ENCODE data around the gene PCBP3. TPM values are rescaled to one million over a fixed set of nuclear protein-coding genes. Genes with fewer than 3 reads are reported as not detected.
A peak's percentile ranks its signal among the peaks of the same experiment; 100 is the strongest.

The PCBP3 gene
- total and polyA plus RNA-seq, 8 donors, result 0.83 to 4.3 (median 1.7) TPM

DNA sequence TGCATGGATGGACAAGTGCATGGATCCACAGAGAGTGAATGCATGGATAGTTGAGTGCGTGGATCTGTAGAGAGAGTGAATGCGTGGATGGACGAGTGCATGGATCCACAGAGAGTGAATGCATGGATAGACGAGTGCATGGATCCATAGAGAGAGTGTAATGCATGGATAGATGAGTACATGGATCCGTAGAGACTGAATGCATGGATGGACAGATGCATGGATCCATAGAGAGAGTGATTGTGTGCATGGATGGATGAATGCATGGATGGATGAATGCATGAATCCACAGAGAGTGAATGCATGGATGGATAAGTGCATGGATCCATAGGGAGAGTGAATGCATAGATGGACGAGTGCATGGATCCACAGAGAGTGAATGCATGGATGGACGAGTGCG lies 153.8 kb downstream of the PCBP3 start:
- FAIRE-seq, result no peak
- Histone ChIP-seq H3K27ac (no peak overlapping the region), H3K36me3 (no peaks in the 10 kb centered on the region), H3K4me3 (no peak overlapping the region), H3K9me3 (no peaks in the 10 kb centered on the region), H3K27me3 (no peaks in the 10 kb centered on the region), H3K4me1 (no peaks in the 10 kb centered on the region)
- DNase-seq, result no peak
- TF ChIP-seq CTCF (IDR thresholded peaks at IDR 0.05), result no peak
- WGBS, 2 donors, result 52 to 57% methylated on average over 8 of the region's 8 CpGs
- no peak for ATAC-seq
- intact Hi-C loops (cut with DNase I), result no loop called here

GRCh38 chr21:45799765-45800338 lies 156.3 kb downstream of the PCBP3 start:
- ATAC-seq, result no peak
- DNase-seq, result peak in 1 of 6 donors; percentile 22
- H3K4me3 ChIP-seq, result no peak overlapping the region
- 75 to 83% methylated on average over 9 of the region's 9 CpGs for WGBS, 2 donors
- H3K36me3 ChIP-seq, result no peaks in the 10 kb centered on the region
- H3K9me3 ChIP-seq, result no peaks in the 10 kb centered on the region
- no peak overlapping the region for H3K27ac ChIP-seq
- no peak for FAIRE-seq
- TF ChIP-seq CTCF (IDR thresholded peaks at IDR 0.05), result no peak
- no peaks in the 10 kb centered on the region for H3K4me1 ChIP-seq
- H3K27me3 ChIP-seq, result no peaks in the 10 kb centered on the region
- intact Hi-C loops (cut with DNase I), result no loop called here

DNA sequence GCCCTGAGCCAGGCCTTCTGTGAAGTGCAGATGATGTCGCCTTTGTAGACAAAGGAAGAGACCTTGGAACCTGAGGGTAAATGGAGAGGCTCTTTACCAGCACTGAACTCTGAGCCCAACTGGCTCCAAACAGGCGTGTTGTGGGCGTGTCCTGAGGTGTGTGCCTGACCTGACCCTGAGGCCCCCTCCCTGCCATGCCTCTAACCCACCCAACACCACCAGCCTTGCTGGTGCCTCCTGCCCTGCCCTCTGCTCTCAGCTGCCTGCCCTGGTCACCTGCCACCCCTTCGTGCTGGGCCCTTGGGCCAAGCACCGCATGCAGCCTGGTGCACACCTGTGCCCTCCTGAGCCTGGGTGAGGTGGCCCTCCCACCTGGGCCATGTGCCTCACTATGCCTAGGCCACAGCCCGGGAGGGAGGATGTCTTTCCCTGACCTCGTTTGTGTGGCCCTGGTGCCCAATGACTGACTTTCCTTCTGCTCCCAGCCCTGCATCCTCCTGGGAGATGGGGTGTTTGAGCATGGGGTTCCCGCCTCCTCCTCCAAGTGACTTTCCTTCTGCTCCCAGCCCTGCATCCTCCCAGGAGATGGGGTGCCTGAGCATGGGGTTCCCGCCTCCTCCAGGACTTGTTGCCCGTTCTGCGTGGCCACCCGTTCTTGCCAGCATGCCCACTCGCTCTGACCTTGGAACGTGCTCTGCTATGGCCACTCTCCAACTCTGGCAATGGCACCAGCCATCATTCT lies 157.0 kb downstream of the PCBP3 start:
- ATAC-seq (no peak), DNase-seq (peak in 1 of 6 donors; percentile 49), FAIRE-seq (no peak)
- no peak for TF ChIP-seq CTCF (IDR thresholded peaks at IDR 0.05)
- no peaks in the 10 kb centered on the region for H3K27me3 ChIP-seq
- H3K9me3 ChIP-seq, result no peaks in the 10 kb centered on the region
- WGBS, 2 donors, result 56 to 63% methylated on average over 14 of the region's 14 CpGs
- H3K4me3 ChIP-seq, result no peak overlapping the region
- intact Hi-C loops (cut with DNase I), result no loop called here
- no peak overlapping the region for H3K27ac ChIP-seq
- no peaks in the 10 kb centered on the region for H3K36me3 ChIP-seq
- H3K4me1 ChIP-seq, result no peaks in the 10 kb centered on the region

DNA sequence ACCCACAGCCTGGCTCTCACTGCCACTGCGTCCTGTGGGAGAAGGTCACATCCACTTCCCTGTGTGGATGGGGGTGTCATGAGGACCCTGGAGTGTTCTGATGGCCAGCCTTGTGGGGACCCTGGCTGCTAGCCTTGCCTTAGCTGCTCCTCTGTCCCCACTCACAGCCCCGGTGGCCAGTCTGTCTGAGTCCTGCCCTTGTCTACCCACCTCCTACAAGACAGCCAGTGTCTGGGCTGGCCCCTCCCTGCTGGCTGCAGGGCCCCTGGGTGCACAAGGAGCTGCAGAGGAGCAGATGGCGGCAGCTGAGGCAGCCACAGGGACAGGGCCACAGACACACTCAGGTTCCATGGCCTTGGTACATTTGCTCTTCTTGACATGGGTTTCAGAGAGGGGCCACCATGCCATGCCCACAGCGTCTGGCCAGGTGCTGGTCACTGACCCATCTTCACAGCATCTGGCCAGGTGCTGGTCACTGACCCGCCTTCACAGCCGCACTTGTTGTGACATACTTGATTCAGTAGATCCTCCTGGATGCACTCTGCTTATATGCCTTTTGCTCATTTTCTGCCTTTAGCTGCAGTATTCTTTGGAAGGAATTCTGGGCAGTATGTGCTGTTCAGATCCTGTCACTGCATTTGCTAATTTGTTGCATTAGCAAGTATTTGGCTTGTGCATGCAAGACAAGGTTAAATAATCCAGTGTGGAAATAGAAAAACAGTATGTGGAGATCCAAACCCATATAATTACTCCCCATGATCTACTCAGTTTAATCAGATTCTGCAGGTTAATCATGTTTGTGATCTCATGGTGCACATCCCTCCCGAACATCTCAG lies 157.8 kb downstream of the PCBP3 start:
- no peak for ATAC-seq
- Histone ChIP-seq H3K4me3 (no peak overlapping the region), H3K4me1 (no peaks in the 10 kb centered on the region), H3K36me3 (no peaks in the 10 kb centered on the region), H3K27ac (no peak overlapping the region), H3K9me3 (no peaks in the 10 kb centered on the region), H3K27me3 (no peaks in the 10 kb centered on the region)
- no peak for TF ChIP-seq CTCF (IDR thresholded peaks at IDR 0.05)
- intact Hi-C loops (cut with DNase I), result no loop called here
- peak in 1 of 6 donors; percentile 34 for DNase-seq
- FAIRE-seq, result no peak
- WGBS, 2 donors, result 68 to 85% methylated on average over 7 of the region's 7 CpGs

All from pancreas (tissue), 10 donors.